Amniotic stem cell (primary cell): Measurements from ENCODE around the gene TUBD1.

ENCODE experiments used
- DNase-seq: peaks from one replicate; lab custom pipeline; 2025; lab: John Stamatoyannopoulos, UW

The TUBD1 gene

GRCh38 chr17:59825533-59826322 is 67.0 kb downstream of the TUBD1 start:
- DNase-seq = peak; percentile 71

GRCh38 chr17:59815965-59816364 is 76.8 kb downstream of the TUBD1 start:
- no peak for DNase-seq

- DNase-seq = no peak
These were observed 78.1 kb downstream of the TUBD1 start for GRCh38 chr17:59814685-59815084.

- DNase-seq = no peak
These were observed 78.5 kb downstream of the TUBD1 start for GRCh38 chr17:59814276-59814675.

GRCh38 chr17:59812139-59812538 is 80.6 kb downstream of the TUBD1 start:
- DNase-seq = no peak

- no peak for DNase-seq
These were observed 81.5 kb downstream of the TUBD1 start for GRCh38 chr17:59811209-59811608.

GRCh38 chr17:59810894-59811153 is 81.9 kb downstream of the TUBD1 start:
- no peak for DNase-seq
